GM21529 (cell line): ENCODE data around the gene EFHD1.
A peak's percentile ranks its signal among the peaks of the same experiment; 100 is the strongest.
"Not testable (repeated sequence)": the region's sequence is repeated elsewhere in the genome, so short reads cannot be mapped to it uniquely, and the experiment has no call there.

ENCODE experiments used
- ATAC-seq: cut with Tn5 transposase; IDR thresholded peaks from one replicate; pipeline ENCODE4 v1.9.1; 2021; ENCODE audit not compliant: unreplicated experiment

Gene EFHD1

DNA sequence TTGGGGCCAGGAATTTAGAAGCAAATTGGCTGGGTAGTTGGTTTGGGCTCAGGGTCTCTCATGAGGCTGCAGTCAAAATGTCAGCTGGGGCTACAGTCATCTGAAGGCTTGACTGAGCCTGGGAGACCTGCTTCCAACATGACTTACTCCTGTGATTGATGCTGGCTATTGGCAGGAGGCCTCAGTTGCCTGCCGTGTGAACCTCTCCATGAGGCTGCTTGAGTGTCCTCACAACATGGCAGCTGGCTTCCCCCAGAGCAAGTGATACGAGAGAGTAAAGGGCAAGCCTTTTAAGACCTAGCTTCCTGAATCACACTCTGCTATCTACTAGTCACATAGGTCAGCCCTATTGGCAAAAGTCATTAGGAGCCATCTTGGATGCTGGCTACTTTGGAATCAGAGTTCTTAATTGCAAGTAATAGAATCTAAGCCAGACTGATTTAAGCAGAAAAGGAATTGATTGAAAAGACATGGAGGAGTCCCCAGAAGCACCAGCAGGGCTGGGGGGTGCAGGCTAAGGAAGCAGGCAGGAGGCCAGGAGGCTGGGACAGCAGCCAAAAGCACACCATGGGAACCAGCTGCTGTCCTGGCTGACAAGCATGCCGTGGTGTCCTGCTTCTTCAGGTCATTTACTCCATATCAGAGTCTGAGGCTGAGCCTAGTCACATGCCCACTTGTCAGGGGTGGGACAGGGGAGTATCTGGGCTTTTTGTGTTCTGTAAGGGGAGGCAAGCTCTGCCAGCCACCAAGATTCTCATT, 55.9 kb downstream of the EFHD1 start:
- no peak for ATAC-seq

DNA sequence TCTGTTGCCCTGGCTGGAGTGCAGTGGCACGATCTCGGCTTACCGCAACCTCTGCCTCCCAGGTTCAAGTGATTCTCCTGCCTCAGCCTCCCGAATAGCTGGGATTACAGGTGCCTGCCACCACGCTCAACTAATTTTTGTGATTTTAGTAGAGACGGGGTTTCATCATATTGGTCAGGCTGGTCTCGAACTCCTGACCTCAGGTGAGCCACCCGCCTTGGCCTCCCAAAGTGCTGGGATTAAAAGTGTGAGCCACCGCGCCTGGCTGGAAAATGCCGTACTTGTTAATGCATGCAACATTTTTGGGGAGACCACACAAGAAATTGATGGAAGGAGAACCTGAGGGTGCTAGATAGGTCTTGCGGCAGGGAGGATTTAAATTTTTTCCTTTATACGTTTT, 57.7 kb downstream of the EFHD1 start:
- not testable (repeated sequence) for ATAC-seq

DNA sequence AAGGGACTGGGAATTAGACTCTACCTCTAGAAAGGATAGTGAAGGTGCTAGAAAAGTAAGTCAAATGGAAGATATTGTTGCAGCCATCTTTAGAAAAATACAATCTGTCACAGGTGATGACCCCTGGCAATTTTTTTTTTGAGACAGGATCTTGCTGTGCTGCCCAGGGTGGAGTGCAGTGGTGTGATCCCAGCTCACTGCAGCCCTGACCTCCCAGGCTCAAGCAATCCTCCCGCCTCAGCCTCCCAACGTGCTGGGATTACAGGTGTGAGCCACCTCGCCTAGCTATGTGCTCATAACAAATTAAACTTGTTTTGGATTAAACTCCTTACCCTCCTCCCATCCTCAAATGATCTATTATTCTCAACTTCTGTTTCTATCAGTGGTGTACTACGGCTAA, 59.9 kb downstream of the EFHD1 start:
- no peak for ATAC-seq

DNA sequence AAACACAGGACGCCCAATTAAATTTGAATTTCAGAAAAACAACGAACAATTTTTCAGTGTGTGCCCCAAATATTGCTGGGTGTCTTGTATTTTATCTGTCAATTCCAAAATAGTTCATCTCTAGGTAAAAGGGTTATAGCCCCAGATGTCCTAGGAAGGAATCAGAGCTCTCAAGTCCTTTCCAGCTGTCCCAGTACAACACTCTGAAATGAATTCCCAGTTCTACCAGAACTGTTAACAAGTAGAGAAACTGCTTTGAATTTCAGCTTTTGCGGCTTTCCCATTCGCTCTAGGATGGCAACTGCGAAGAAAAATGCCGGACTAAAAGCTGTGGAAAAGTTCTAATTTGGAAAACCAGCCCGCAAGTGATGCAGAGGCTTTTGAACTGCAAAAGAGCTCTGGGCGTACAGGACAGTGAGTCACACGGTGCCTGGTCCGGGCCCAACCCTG, 63.2 kb downstream of the EFHD1 start:
- no peak for ATAC-seq

DNA sequence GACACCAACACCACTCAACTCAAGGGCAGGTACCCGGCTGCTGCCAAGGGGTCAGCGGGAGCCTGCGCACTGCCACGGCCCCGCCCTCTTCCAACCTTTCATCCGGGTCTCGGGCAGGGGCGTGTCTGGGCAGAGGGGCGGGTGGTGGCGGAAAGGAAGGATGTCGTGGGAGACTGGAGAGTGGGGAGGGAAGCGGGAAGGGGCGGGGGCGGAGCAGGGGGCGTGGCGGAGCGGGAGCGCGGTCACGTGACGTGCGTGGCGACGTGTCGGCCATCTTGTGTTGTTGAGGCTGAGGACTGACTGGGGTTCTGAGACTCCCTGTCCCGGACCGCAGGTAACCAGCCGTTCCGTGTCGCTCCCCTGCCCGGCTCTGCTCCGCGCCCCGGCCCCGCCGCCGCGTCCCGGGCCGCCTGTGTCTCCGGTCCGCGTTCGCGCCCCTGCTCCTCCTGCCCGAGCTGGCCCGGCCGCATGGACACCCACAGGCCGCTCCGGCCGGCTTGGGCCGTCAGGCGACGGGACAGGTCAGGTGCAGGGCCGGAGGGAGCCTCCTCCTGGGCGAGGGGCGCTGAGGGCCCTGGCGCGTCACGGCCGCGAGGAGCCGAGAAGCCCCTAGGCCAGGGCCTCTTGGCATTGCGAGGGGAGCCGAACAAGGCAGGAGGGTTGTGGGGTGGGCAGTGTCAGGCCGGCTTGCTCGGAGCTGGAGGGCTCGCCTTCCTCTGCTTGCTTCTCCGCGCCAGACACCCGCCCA, 63.8 kb downstream of the EFHD1 start, which contains the start of gene GIGYF2:
Gene GIGYF2, plus strand, starts transcription at position 273 of the 748 bp plus-strand sequence. CDS start 37,867 bp downstream, outside the sequence.
- ATAC-seq = peak; percentile 82

DNA sequence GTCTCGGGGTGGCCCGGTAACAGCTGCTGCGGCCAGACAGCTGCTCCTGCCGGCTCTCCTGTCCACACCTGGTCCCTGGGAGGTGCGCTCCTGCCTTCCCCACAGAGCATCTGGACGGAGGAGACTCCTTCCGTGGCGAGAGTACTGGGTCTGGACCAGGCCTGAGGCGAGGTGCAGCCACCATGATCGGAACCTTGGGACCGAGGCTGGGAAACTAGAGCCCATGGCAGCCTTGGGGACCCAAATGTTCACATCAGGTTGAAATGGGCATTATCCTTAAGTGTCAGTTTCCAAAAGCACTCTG, 64.4 kb downstream of the EFHD1 start:
- peak; percentile 22 for ATAC-seq

DNA sequence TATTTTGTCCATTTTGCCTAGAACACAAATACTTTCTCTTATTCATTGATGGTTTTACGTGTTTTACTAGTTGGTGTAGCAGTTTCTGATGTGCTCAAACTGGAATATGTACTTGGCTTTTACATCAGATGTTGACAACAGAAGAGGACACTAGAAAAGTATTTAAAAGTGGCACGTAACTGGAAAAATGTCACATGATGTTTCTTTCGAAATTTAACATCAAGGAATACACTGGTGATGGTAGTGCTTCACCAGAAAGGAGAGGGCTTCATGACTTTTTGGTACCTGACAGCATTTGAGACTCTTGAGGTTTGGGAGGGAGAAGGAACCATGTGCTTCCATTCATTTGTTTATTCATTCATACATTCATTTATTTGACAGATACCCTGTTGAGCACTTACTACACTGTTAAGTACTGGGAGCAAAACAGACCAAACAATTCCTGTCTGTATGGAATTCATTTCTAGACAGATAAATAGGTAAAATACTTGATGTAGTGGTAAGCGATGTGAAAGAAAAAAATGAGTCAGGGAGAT, 65.2 kb downstream of the EFHD1 start:
- ATAC-seq = no peak

DNA sequence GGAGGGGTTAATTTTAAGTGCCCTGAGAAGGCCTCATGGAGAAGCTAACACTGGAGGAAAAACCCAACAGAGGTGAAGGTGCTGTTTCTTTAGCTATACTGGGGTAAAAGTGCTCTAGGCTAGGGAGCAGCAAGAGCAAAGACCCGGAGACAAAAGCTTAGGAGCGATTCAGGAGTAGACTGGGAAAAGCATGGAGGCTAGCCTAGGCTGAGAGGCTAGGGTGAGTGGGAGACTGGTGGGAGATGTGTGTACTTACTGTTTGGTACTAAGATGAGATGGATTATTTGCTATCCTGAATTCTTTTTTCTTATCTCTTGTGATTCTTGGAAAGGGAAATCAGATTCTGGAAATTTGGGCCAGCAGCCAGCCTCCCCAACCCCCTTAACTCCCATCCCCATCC, 65.7 kb downstream of the EFHD1 start:
- ATAC-seq = no peak

DNA sequence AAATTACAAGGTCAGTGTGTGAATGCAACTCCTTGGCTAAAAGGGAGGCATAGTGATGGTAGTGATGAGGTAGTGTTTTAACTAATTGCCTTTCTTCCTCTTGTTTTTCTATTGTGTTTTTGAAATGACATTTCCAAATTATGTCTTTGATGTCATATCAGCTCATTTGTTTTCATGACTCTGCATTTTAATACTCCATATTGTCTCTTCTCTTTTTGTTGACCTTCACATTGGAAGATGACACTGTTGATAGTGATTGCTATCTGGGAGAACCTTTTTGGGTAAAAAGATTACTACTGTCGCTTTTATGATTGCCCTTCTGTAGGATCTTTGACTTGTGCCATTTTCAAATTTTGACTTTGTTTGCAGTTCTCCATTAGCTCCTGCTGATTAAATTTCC, 66.8 kb downstream of the EFHD1 start:
- ATAC-seq = no peak

DNA sequence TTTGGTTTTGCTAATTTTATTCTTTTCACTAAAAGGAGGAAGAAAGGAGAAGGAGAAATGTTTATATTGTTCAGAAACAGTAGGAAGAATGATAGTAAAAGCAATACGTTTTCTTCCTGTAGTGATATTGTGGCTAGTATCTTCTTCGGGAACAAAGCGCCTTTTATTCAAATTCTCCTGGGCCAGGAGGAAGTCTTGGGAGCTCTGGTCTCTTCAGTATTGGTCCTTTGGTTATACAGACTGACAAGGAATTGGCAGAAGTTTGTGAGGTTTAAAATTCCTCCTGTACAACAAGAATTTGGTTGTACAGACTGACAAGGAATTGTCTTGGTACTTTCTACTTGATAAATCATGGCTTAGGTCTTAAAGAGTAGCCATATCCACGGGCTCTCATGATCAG, 73.7 kb downstream of the EFHD1 start:
- no peak for ATAC-seq

DNA sequence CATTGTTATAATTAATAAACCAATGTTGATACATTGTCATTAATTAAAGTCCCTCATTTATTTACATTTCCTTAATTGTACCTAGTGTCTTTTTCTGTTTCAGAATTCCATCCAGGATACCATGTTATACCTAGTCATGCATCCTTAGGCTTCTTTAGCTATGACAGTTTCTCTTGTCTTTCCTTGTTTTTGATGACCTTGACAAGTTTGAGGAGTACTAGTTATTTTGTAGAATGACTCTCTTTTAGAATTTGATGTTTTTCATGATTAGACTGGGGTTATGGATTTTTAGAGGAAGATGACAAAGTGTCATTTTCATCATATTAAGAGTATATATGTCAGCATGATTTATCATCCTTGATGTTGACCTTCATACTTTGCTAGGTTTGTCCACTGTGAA, 80.1 kb downstream of the EFHD1 start:
- no peak for ATAC-seq

DNA sequence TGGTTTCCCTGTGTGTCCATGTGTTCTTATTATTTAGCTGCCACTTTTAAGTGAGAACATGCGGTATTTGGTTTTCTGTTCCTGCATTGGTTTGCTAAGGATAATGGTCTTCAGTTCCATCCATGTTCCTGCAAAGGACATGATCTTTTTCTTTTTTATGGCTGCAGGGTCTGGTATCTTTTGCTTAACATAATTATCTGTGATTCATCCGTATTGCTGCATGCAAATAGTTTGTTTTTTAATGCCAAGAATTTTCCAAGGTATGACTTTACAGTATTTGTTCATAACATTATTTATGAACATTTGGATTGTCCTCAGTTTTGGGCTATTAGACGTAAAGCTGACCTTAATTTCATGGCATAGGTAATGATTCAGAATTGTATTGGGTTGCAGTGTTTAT, 81.6 kb downstream of the EFHD1 start:
- ATAC-seq = no peak

DNA sequence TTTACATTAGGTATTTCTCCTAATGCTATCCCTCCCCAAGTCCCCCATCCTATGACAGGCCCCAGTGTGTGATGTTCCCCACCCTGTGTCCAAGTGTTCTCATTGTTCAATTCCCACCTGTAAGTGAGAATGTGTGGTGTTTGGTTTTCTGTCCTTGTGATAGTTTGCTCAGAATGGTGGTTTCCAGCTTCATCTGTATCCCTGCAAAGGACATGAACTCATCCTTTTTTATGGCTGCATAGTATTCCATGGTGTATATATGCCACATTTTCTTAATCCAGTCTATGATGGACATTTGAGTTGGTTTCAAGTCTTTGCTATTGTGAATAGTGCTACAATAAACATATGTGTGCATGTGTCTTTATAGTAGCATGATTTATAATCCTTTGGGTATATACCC, 86.7 kb downstream of the EFHD1 start:
- not testable (repeated sequence) for ATAC-seq

DNA sequence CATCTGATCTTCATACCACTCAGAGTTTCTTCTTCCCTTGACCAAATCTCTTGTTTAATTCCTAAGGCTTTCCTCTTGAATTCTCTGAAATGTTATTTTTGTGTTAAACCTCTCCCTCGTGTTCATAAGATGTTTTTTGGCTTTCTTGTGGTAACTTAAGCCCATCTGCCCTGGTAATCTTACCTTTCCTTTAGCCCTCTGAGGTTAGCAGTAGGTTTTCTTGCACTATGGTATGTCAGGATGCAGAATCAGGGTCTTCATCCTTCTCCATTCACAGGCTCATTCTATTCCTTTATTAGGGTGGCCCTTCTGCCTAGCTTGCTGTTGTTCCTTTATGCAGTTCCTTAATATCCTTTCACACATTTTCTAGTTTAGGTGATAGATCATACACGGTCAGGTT, 87.9 kb downstream of the EFHD1 start:
- no peak for ATAC-seq

DNA sequence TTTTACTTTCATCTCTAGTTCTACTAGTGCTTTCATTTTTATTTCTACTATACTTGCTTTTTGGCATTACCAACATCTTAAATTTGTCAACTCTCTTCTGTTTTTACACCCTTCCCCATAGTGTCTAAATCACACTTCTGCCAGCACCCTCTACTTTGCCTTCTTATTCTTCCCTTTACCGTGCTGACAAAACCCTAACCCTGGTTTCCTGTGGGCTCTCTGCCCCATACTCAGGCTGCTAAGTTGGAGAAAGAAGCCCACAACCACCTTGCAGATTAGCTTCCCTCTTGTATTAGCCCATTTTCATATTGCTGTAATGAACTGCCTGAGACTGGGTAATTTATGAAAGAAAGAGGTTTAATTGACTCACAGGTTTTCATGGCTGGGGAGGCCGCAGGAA, 88.5 kb downstream of the EFHD1 start:
- no peak for ATAC-seq

DNA sequence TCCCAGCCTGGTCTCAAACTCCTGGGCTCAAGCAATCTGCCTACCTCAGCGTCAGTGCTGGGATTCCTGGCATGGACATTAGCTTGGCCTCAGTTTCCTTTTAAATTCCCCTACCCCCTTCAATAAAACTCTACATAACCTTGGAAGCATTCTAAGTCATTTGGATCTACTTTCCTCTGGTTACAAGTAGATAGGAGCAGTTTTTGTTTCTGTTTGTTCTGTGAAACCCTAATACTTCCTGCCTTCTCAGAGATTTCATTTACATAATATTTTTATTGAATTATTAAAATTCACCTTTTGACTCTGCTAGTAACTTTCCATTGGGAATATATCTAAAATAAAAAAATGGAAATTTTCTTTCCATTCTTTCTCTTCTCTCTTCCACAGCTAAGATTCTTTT, 89.6 kb downstream of the EFHD1 start:
- ATAC-seq = no peak

DNA sequence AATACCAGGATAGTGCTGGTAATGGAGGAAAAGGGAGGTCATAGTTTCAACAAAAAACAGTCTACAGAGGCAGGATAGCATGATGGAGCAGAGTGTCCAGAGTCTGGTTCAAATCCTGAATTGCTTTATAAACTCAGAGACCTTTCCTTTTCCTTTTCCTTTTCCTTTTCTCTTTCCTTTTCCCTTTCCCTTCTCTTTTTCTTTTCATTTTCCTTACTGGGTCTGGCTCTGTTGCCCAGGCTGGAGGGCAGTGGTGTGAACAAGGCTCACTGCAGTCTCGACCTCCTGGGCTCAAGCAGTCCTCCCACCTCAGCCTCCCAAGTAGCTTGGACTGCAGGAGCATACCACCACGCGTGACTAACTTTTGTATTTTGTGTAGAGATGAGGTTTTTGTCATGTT, 95.4 kb downstream of the EFHD1 start:
- ATAC-seq = no peak

DNA sequence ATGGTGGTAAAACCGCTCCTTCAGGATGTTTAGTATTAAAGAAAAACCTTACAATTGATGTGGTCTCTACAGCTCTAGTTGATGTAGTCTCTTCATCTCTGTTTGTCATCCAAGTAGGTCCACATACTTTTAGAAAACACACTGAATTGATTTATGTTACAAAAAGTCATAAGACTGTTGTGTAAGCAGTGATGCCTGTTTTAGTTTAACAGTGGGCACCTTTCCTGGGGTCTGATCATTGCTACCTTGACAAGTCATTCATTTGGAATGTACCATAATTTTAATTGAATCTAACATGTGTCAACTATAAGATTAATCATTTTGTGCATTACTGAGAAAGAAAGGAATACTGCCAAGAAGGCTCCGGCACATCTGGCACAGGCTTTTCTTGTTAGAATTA, 98.1 kb downstream of the EFHD1 start:
- no peak for ATAC-seq
